ENCODE results near the gene ZNF576.
"Not testable (repeated sequence)": the region's sequence is repeated elsewhere in the genome, so short reads cannot be mapped to it uniquely, and the experiment has no call there.

Gene ZNF576

DNA sequence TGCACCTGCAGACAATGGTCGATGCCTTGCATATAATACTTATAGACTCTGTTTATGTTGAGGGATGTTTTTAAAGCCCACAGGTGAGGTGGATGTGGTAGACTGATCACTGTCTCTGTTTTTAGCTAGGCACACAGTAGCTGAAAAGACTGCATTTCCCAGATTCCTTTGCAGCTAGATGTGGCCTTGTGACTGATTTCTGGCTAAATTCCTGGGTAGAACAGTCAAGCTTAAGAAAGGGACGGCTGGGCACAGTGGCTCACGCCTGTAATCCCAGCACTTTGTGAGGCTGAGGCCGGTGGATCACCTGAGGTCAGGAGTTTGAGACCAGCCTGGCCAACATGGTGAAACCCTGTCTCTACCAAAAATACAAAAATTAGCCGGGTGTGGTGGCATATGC is 3.9 kb downstream of the ZNF576 start:
- not testable (repeated sequence) for DNase-seq

DNA sequence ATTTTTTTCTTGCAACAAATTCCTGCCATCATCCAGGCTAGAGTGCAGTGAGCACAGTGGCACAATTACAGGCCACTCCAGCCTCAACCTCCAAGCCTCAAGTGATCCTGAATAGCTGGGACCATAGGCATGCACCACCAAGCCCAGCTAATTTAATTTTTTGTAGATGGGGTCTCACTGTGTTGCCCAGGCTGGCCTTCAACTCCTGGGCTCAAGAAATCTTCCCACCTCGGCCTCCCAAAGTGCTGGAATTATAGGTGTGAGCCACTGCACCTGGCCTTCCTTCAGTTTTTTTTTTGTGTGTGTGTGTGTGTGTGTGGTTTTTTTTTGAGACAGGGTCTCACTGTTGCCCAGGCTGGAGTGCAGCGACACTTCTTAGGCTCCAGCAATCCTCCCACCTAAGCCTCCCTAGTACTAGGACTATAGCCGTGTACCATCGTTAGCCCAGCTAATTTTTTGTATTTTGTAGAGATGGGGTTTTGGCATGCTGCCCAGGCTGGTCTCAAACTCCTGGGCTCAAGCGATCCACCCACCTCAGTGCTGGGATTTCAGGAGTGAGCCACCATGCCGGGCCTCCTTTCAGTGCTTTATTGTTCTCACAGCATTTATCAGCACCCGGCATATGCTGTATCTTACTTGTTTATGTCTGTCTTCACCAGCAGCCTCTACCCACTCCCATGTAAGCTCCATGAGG is 9.6 kb downstream of the ZNF576 start:
- no peak for DNase-seq

- DNase-seq: no peak
These were observed 10.3 kb downstream of the ZNF576 start for GRCh38 chr19:43606569-43607229.

DNA sequence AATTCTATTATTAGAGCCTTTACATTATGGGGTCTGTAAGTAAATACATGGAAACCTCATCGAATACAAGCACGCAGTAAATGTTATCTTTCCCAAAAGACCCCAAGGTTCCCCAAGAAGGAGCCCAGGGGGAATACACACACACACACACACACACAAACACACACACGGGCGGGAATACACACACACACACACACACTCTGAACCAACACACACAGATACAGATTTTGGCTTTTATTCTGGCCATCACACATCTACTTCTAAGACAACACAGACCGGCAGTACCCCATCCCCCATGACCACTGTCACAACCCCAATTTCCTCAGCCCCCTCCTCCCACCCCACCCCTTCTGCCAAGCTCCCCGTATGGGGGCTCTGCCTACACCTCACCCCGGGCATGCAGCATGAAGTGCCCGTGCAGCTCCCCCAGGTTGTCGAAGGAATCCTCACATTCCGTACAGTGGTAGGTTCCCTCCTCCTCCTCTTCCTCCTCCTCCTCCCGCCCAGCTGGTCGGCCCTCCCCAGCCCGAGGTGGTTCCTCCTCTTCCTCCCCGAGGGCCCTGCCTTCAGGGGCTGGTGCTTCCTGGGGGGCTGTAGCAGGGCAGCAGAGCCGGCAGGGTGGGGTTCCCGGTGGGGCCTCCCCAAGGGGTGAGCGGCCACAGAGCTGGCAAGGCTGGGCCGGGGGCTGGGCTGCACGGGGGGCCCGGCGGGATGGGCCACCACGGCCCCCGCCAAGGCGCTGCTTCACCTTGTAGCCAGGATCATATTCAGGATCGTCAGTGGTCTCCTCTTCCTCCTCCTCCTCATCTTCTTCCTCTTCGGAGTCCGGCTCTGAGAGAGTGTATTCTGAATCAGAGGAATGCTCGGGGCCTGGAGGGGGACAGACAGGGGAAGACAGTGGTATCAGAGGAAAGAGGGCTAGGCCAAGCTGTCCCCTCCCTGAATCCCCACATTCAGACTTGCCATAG is 11.1 kb downstream of the ZNF576 start:
- no peak for DNase-seq

DNA sequence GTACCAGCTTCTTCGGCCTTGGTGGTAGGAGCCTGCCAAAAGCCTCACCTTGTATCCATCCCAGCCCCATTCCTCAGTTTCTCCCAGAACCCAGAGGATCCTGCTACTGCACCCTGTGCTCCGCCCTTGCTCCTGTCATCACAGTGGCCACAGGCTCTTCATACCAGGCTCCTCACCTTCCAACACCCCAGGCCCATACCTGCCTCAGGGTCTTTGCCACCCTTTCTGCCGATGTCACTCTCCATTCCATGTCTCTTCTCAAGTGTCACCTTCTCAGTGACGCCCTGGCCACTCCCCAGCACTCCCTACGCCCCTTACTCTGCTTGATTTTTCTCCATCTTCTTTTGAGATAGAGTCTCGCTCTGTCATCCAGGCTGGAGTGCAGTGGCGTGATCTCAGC is 13.5 kb downstream of the ZNF576 start:
- no peak for DNase-seq

DNA sequence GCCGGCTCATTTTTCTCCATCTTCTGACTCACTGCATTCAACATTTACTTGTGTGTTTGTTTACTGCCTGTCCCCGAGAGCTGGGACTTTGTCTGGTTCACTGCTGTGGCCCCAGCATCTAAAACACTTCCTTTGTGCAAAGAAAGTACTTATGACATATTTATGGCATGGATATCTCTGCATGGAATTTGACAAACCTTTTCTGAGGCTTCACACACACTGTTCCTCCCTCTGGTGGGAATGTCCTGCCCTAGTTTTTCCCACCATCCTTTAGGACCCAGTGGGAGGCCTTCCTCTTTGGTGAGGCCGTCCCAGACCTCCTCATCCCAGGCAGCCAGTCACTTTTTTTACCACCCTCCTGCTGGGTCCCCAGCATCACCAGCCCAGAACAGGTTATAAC is 14.1 kb downstream of the ZNF576 start:
- DNase-seq: no peak

GRCh38 chr19:43611788-43612187 is 15.4 kb downstream of the ZNF576 start, which contains the start of gene SRRM5:
SRRM5 (plus strand) TSS chr19:43612088; CDS start chr19:43612122, 34 bp downstream.
- DNase-seq: no peak

- no peak for DNase-seq
These were observed 16.0 kb downstream of the ZNF576 start for GRCh38 chr19:43612374-43612773.

GRCh38 chr19:43616306-43616705 is 19.9 kb downstream of the ZNF576 start:
- DNase-seq: no peak

GRCh38 chr19:43616954-43617353 is 20.6 kb downstream of the ZNF576 start:
- DNase-seq: no peak

GRCh38 chr19:43618921-43619261 is 22.5 kb downstream of the ZNF576 start:
- no peak for DNase-seq

GRCh38 chr19:43619262-43620060 is 23.1 kb downstream of the ZNF576 start, which contains the start of gene ZNF428:
ZNF428 (minus strand) TSS chr19:43619629; CDS start chr19:43614304, 5,325 bp downstream.
- peak; percentile 87 for DNase-seq

DNA sequence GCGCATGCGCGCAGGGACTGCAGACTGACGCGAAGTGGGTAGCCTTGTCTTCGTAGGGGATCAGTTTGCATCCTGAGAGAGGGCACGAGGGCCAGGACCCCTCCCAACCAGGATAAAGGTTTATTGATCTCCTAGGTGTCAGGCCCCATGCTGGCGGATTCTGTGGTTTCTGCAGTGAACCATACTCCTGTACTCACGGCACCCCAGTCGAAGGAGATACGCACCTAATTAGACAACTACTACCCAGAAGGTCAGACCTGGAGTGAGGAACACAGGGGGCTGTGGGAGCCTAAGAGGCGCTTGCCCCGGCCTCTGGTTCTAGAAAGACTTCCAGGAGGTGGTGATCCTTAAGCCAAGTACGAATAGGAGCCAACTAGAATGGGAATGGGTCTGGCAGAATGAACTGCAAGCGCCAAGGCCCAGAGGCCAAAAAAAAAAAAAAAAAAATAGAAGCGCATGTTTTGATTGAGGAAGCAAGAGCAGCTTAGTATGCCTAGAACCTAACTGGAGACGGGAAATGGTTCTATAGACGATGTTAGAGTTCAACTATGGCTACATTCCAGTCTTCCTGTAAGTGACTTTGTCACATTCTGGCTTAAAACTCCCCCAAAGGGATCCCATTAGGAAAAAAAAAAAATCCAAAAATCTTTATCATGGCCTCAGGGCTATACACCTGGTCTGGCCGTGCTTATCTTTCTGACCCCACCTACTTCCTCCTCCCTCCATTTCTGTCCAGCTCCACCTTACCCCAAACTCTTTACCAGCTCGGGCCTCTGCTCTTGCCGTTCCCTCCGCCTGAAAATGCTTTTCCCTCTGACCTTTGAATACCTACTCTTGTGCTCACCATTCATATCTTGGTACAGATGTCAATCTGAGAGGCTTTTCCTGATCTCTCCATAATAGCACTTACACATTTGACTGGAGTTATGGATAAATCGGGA is 23.9 kb downstream of the ZNF576 start:
- no peak for DNase-seq

DNA sequence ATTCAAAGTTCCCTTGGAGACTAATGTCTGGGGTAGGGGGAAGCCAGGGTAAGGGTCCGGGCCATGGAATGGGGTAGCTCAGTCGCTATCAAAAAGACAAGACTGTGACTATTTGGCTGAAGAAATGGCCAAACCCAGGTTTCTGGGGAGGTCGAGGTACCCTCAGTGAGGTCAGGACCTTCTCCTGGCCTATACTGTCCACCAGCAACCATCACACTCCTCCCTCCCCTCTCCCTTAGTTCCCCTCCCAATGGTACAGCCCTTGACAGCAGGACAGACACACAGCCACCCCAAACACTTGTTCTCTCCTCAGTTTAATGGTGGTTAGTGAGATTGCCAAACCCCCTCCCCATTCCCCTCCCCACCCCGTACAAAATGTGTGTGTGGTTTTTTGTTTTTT is 25.7 kb downstream of the ZNF576 start:
- DNase-seq: no peak

DNA sequence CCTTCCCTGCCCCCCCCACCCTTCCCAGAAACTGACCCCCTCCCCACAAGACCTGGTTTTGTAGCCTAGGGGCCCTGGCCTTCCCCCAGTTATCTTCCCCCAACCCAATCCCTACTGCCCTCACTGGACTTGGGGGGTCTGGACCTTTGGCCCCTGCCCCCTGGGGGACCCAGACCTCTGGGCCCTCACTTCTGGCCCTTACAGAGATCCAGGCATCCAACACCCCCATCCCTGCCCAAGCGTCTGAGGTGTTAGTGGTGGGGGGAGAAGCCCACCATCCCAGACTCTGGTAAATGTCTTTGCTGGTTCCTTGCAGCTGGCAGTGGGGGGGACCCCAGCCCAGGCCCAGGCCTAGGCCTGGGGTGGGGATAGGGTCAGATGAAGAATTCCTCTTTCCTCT is 26.6 kb downstream of the ZNF576 start:
- no peak for DNase-seq

GRCh38 chr19:43623889-43624670 is 27.7 kb downstream of the ZNF576 start:
- DNase-seq: no peak

DNA sequence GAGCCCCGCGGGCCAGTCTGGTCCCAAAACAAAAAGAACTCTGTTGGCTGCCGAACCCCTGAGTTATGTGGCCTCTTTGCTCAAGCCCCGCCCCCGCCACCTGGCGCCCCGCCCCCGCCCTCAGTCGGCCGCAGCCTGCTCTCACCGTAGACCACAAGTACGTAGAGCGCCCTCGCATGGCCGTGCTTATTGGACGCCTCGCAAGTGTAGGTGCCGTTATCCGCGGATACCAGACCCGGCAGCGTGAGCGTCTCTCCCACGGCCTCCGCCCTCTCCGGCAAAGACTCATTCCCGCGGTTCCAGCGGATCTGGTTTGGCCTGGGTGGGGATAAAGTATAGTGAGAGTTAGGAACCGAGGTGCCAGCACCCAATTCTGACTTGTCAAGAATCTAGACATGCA is 28.5 kb downstream of the ZNF576 start:
- DNase-seq: peak; percentile 82

- no peak for DNase-seq
These were observed 29.7 kb downstream of the ZNF576 start for GRCh38 chr19:43625918-43626579.

GRCh38 chr19:43626838-43627237 is 30.4 kb downstream of the ZNF576 start:
- no peak for DNase-seq

Data from activated CD4-positive, CD25-positive, alpha-beta regulatory T cell treated with anti-CD3 and anti-CD28 coated beads, Interleukin-2, amount 50 U/mL, for 72 hours (primary cell).